Superior temporal gyrus (tissue), 1 donor: ENCODE data around the gene ZIC5.
"Not testable (repeated sequence)": the region's sequence is repeated elsewhere in the genome, so short reads cannot be mapped to it uniquely, and the experiment has no call there.

Experiments used
- DNase-seq: peaks from one replicate; pipeline ENCODE4 v3.0.0-alpha.2; 2016; ENCODE audit errors: extremely low spot score

Gene ZIC5

DNA sequence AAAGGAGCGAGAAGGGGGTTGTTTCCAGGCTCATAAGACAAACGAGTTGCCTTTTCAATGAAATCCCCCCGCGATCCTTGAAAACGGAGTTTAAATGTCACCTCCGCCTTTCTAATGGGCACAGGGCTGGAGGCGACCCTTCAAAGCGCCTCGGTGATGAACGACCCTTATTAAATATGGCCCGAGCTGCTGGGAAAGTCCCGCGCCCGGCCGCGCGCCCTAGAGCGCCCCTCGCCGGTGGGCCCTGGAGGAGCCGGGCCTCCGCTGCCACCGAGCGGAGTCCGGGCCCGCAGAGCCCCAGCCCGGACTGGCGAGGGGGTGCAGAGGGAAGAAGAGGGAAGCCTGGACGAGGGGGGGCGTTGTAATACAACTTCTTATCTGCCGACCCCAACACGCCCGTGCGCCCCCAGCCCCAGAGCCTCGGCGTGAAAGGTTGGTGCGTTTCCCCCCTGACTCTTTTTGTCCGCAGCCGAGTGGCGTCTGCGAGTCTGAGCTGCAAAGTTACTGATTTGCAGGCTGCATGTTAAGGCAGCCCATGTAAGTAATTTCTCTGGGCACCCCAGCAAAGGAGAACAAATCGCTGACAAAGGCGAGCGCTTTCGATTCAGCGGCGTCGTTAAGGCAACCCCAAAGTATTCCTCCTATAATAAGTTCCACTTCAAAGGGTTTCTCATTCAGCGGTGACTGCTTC lies 11.9 kb downstream of the ZIC5 start:
- DNase-seq: peak; percentile 63

DNA sequence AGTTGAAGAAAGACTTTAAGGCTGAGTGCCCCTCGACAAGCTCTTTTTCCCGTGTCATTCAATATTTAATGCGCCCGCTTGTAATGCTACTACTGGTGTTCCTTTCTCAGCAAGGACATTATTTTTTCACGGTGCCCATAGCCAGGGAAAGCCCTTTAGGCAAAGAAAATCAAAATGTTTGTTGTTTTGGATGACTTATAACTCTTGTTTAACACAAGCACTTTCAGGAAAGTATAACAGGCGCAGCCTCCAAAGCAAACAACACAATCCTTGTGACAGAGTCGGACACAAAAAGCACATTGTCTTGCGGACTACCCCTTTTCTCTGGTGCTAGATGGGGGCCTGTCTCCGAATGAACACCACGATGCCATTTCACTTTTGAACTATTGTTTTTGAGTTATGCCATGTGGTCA lies 12.4 kb downstream of the ZIC5 start:
- DNase-seq: peak; percentile 81

DNA sequence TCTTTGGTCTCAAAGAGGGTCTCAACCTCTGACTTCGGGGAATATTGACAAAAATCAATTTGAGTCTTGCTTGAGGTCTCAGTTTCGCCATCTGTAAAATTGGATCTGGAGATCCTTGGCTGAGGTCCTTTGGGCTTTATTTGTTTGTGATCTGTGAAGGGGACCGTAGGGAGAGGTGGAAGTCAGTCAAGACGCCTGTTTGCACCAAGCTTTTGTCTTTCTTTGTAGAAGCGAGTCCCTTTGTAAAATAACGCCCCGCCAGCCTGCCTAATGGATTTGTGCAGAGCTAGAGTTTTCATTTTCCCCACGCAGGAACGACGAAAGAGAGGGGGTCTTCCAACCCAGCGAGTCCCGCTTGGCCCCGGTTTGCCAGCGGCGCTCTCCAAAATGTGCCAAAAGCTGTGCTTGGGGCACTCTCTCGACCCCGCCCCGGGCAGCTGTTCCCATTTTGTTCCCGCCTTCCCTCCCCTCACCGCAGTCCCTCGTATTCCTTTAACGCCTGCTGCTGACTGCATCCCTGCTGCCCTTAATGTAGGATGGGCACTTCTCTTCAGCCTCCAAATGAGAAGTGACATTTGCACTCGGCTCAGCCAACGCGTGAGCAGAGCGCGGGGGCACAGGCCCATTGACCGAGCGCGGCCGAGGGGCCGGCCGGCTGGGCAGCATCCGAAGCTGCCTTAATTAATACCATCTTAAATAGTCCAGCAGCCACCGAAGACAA lies 13.0 kb downstream of the ZIC5 start:
- DNase-seq: no peak

DNA sequence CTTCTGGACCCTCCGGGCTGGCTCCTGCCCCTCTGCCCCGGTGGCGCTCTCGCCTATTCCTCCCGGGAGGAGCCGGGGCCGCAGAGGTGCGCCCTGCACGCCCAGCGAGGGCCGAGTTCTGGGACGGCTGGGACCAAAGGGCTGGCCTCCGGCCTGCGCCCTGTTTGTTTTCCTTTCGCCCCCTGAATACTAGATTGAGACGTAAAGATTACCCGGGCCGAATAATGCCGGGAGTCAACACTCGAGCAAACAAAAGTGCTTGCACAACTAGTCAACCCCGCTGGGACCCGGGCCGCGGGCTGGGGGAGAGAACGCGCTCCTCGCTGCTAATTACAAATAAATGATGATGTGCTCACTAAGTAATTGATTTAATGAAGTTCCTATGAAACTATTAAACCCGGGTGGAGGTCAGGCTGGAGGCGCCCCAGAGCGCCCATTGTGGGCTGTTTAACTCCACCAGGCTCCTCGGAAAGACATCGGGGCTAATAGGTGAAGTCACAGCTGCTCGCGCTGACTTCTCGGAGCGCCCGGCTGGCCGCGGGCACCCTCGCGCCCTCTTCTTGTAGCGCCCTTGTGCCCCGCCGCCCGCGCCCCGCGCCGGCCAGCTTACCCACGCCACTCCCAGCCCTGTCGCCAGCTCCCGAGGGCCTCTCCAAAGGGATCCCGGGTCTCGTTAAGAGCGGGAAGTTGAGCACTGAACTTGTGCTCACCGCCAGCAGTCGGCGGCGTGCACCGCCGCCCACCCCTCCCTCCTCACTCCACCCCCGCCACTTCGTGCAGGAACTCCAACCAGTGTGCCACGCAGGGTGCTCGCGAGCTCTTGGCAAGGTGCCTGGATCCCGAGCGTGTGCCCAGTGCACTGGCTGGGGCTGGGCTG lies 14.9 kb downstream of the ZIC5 start:
- no peak for DNase-seq

DNA sequence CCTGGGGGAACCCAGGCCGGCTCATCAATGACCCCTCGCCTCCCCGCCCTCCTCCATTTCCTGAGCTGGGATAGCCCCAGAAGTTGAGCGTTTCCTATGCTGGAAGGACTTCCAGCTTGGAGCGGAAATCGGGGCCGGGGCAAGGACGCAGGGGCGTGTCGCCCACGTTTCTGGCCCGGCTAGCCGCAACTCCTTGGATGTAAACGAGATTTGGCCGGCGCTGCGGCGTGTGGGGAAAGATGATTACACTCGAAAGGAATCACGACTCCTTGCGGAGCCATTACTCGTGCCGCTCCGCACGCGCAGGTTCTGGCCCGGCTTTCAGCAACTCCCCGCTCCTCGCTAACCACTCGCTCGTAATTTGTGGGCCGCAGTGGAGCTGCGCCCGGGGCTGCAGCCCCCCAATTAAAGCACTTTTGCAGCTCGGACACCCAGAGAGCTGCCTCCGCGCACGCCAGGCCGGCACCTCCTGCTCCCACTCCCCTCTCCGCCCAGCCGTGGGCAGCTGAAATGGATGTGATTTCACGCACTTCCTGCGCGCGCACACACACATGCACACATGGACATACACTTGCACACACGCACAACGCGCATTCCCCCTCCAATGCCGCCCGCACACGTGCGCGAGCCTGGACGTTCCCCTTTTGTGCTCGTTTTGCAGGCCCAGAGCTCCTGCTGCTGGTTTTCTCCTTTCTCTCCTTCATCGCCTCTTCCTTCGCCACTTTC lies 15.7 kb downstream of the ZIC5 start:
- DNase-seq: no peak

DNA sequence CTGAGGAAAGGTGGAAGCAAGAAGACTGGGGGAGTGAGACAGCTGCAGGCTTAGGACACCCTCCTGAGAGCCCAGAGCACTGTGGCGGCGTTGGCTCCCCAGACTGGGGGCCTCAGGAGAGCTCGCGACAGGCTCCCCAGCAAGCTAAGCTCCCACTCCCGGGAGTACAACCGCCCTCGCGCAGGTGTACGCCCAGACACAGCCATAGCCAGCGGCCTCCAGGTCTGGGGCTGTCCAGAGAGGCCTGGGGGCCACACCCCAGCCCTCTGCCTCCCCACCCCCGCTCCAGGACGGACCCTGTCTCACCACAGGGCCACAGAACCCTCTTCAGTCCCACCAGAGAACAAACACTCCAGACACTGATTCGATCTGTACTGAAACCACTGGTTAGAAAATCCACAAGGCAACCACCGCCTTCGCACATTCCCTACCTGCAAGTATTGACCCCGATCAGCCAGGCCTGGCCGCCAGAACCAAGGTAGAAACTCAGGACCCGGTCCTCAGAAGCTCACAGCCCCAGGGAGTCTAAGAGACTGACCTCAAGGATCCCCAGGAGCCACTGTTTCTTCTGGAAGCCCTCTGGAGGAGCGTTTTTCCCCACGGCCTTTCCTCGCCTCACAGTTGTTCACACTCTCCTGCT lies 16.3 kb downstream of the ZIC5 start:
- no peak for DNase-seq

DNA sequence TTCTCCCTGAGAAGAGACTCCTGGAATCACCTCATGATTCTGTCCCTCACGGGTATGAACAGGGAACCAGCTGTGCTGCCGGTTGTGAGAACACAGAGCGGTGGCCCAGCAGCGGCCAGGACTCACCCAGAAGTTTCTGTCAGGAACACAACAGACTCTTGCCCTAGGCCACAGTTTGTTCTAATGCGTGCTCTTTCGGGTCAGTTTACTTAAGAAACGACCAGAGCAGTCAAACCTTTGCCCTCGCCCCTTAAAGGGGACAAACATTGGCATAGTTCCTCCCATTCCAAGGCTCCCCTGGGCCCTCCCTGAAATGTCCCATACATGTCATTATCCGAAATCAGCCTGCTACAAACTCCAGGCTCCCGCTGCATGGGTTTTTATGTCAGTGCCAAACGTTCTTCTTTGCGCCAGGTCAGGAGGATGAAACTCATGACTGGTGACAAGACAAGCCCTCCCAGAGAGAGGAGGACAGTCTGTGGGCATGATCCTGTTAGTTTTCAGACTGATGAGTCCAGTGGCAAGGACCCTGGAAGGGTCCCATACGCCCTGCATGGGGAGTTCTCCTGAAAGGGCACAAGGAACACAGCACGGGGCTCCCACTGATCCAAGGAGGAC lies 18.3 kb downstream of the ZIC5 start:
- DNase-seq: no peak

DNA sequence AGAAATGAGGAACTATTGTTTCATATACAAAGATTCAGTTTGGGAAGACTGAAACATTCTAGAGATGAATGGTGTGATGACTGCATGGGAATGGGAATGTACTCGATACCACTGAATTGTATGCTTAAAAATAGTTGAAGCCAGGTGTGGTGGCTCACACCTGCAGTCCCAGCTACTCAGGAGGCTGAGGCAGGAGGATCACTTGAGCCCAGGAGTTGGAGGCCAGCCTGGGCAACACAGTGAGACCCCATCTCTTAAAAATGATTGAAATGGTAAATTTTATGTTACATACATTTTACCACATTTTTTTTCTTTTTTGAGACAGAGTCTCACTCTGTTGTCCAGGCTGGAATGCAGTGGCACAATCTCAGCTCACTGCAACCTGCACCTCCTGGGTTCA lies 19.9 kb downstream of the ZIC5 start:
- not testable (repeated sequence) for DNase-seq

DNA sequence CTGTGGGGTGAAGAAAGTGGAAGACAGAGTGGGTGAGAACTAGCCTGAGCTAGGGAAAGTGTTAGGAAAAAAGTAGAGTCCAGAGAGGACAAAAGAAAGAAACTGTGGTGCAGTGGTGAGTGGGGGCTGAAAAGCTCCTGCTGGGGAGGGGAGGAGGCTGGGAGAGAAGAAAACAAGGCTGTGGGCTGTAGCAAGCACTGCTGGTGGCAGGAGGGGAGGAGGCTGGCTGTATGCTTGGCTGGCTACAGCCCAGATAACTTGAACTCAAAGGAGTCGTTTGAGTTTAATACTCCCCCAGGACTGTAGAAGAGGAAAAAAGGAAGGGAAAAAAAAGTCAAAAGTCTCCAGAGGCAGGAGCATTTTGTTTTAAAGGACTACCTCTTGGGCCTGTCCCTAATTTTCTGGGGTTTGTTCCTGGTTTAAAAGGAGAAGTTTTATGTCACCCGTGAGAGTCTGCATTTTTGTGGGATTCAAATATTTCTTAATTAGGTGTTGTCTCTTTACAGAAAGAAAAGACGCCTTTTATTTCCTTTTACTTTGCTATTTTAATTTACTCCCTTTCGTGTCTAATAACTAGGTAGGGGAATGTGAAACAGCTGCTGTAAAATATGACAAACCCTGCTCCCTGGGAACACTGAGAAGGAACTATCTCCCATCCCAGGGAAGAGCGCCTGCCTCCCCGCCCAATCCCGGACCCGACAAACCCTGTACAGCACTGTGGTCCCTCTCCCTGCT lies 21.7 kb downstream of the ZIC5 start:
- DNase-seq: no peak

DNA sequence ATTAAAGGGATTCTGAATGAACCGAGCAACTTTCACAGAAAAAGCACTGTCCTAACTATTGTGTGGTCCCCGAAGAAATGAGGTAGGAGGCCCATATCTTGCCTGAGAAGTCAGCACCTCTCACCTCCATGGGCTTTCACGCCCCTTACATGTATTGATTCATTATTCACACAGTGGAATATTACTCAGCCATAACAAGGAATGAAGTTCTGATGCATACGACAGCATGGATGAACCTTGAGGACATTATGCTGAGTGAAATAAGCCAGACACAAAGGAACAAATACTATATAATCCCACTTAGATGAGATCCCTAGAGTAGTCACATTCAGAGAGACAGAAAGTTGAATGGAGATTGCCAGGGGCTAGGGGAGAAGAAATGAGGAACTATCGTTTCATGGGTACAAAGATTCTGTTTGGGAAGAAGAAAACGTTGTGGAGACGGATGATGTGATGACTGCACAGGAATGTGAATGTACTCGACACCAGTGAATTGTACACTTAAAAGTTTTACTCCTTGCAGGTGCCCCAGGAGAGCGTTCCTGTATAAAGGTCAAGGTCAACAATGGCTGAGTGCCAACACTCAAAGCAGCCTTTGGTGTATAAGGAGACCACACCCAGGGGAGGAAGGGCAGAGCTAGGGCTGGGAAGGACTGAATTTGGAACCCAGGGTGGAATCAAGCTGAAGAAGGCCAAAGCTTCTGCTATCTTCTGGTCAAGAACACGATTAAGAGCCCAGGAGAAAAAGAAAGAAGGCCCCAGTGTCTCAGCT lies 22.5 kb downstream of the ZIC5 start:
- DNase-seq: no peak

DNA sequence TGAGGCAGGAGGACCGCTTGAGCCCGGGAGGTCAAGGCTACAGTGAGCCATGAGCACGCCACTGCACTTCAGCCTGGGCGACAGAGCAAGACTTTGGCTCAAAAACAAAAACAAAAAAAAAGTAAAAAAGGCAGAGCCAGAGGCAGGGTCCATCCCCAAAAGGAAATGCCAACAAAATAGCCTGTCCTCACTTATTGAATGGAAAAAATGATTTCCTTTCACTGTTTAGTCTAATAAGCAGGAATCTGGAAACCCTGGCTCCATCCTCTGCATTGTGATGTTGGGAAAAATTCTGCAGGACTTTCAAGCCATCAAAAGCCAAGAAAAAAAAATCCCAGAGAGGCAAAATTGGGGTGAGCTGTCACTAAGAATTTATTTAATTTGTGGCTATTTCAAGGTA lies 23.2 kb downstream of the ZIC5 start:
- no peak for DNase-seq

DNA sequence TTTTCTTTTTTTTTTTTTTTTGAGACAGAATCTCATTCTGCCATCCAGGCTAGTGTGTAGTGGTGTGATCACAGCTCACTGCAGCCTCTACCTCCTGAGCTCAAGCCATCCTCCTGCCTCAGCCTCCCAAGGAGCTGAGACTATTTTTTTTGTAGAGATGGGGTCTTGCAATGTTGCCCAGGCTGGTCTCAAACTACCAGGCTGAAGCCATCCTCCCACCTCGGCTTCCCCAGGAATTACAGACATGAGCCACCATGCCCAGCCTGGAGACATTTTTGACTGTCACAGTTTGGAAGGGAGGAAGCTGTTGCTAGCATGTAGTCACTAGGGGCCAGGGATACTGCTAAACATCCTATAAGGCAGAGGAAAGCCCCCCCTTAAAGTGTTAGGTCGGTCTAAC lies 23.9 kb downstream of the ZIC5 start:
- no peak for DNase-seq

DNA sequence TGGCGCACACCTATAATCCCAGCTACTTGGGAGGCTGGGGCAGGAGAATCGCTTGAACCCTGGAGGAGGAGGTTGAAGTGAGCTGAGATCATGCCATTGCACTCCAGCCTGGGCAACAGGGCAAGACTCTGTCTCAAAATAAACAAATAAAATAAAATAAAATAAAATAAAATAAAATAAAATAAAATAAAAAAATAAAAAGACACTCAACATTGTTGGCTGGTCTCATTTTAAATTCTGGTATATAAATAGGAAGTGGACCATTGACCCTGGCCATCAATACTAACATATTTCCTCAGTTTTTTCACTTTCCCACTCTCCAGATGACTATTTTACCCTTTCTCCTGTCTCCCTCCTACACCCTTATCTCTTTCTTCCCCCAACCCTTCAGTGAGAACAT lies 26.1 kb downstream of the ZIC5 start:
- DNase-seq: not testable (repeated sequence)

DNA sequence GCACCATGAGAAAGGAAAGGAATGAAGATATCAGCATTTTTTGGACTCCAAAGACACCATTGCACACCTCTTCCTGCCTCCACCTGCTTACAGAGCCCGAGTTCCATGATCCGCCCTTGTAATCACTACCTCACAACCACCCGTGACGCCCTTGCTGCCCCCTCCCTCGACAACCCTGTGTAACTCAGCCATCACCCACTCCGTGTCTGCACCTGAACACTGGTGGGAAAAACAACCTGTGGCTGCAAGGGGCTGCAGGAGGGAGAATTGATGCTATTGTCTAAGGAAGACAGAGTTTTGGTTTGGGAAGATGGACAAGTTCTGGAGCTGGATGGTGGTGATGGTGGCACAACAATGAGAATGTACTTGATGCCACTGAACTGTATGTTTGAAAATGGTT lies 27.0 kb downstream of the ZIC5 start:
- DNase-seq: no peak

DNA sequence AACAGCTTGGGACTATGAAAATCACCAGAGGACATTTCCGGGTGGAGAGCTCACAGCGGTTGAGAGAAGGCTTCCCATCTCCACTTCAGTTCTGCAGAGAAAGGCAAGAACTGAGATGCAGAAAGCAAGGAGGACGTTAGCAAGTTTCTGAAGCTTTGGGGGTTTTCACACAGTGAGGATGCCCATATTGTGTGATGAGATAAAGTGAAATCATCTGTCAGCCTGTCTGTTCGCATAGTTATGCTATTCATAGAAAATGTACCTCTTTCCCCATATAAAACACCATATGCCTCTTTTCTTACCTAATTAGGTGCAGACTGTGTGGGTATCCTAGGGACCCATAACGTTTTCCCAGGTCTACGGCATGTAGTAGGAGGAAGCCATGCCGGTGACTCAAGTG lies 27.5 kb downstream of the ZIC5 start:
- DNase-seq: no peak

DNA sequence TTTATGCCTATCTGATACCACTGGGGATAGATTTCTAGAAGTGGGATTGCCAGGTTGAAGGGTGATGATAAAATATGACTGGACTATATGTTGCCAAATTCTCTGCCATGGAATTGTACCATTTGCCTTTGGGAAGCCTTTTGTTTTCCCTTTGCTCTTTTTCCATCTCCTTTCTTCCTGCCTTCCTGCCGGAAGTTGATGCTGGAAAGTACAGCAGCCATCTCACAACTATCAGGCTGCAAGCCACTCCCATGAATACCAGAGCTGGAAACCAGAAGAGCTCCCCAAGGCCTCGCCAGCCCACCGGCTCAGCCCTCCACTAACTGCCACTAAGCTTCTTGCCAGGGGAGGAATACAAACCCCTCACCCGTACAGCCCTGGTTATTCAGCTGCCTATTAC lies 29.7 kb downstream of the ZIC5 start:
- no peak for DNase-seq

DNA sequence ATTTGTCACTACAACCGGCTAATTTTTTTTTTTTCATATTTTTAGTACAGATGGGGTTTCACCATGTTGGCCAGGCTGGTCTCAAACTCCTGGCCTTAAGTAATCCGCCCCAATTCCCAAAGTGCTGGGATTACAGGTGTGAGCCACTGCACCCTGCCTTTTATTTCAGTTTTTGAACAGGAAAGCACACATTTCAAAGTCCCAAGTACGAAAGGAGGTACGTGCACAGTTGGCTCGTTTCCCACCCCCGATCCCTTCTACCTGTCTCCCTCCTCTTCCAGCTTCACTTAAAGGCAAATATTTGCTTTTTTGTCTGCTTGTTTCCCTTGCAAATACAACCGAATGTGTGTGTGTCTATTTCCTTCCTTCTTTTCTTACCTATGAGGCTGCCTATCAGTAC lies 30.5 kb downstream of the ZIC5 start:
- DNase-seq: no peak

DNA sequence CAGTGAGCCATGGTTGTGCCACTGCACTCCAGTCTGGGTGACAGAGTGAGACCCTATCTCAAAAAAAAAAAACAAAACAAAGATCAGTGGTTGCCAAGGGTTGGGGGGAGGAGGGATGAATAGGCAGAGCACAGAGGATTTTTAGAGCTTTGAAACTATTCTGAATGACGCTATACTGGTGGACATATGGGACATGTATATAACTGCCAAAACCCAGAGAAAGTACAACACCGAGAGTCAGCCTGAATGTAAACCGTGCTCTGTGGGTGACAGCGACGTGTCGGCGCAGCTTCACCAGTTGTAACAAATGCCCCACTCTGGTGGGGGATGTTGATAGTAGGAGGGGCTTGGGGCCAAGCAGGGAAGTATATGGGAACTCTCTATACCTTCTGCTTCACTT lies 32.9 kb downstream of the ZIC5 start:
- no peak for DNase-seq

DNA sequence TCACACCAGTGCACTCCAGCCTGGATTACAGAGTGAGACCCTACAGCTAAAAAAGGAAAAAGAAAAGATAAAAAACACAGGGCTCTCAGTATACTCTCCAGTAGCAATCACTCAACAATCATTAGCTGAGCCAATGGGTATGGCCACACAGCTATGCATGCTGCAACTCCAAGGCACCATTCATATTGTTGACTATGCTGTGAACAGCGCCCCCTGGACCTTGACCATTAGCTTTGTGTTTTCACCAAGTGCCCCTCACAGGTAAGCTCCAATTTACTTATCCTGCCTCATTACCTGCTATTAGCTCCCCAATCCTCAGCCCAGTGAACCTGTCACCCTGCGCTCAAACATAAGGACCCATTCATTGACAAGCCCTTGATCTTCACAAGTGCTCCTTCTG lies 35.8 kb downstream of the ZIC5 start:
- no peak for DNase-seq

DNA sequence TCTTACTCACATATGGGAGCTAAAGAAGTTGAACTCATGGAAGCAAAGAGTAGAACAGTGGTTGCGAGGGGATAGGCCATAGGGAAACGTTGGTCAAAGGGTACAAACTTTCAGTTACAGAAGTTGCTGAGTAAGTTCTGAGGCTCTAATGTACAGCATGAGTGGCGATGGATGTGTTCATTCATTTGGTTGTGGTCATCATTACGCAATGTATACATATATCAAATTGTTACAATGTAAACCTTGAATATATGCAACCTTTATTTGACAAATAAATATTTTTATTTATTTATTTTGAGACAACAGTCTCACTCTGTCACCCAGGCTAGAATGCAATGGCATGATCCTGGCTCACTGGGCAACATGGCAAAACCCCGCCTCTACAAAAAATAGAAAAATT lies 38.7 kb downstream of the ZIC5 start:
- no peak for DNase-seq
